ENCODE data around the gene KLF7. TPM values are rescaled to one million over a fixed set of nuclear protein-coding genes. Genes with fewer than 3 reads are reported as not detected.

The KLF7 gene
- total RNA-seq, 1 donor from 2014 or later, result 22.2 TPM

DNA sequence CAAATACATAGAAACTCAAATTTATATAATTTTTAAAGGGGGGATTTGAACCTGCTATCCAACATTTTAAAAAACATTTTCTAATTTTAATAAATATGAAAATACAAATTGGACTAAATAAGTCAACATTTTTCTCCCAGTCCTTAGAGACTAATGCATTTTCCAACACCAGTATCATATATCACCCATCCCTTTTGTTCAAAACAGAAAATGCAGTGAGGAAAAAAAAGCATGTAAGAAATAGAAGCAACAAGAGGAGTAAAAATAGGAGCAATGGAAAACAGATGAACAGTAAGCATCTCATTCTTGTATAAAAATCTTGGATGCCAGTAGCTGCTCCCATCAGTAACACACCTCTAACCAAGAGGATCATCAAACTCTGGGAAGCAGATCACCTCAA, 25.5 kb downstream of the KLF7 start:
- no peak overlapping the region for H3K4me3 ChIP-seq (ENCODE audit: low read depth, low read length)
- no peak for DNase-seq (ENCODE audit: low read depth)
- TF ChIP-seq, protein P1, sequence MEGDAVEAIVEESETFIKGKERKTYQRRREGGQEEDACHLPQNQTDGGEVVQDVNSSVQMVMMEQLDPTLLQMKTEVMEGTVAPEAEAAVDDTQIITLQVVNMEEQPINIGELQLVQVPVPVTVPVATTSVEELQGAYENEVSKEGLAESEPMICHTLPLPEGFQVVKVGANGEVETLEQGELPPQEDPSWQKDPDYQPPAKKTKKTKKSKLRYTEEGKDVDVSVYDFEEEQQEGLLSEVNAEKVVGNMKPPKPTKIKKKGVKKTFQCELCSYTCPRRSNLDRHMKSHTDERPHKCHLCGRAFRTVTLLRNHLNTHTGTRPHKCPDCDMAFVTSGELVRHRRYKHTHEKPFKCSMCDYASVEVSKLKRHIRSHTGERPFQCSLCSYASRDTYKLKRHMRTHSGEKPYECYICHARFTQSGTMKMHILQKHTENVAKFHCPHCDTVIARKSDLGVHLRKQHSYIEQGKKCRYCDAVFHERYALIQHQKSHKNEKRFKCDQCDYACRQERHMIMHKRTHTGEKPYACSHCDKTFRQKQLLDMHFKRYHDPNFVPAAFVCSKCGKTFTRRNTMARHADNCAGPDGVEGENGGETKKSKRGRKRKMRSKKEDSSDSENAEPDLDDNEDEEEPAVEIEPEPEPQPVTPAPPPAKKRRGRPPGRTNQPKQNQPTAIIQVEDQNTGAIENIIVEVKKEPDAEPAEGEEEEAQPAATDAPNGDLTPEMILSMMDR (conservative IDR thresholded peaks at IDR 0.05; ENCODE audit: low read depth, low read length), result no peak

DNA sequence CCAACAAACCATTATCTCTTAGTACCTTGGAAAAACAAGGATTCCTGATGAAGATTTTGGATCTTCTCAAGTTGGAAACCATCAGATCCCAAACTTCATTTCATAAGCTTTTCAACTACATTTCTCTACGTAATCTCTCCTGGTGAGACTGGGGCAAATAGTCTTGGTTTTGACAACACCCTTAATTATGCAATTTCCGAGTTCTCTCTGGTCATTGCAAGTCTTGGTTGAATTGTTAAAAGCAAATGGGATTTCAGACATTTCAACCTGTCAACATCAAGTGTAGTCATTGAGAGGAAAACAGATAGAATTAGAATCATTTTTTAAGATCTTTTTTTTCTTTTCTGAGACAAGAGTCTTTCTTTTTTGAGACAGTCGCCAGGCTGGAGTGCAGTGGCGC, 26.2 kb downstream of the KLF7 start:
- no peak for DNase-seq (ENCODE audit: low read depth)

DNA sequence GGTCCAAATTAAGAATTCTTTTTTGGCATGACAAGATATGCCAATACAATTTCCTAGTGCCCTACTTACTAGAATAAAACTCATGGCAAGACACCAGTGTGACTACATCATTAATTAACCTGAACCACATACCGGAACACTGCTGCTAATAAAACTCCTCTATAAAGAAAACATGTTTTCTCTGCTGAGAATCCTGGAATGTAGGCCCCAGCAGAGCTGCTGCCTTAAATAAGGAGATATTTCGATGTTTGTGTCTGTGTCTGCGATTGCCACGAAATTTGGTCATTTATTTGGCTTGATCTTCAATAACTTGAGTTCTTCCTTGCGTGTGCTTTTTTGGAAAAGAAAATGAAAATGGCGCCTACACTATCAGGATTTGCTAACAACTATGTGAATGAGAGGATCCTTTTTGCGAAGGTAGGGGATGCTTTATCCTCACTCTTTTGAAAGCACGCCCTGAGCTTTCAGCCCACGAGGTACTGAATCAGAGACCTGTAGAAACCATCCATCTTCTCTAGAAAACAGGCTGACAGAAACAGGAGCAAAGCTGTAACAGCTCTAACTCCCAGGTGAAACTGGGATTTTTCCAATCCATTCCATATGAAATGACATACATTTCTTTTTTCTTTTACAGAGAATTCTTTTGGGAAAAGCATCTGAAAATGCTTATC, 27.0 kb downstream of the KLF7 start:
- no peak for DNase-seq (ENCODE audit: low read depth)
- no peak overlapping the region for H3K4me3 ChIP-seq (ENCODE audit: low read depth, low read length)
- TF ChIP-seq, protein P1 (conservative IDR thresholded peaks at IDR 0.05; ENCODE audit: low read depth, low read length), result no peak

More for the DNA sequence above, 26.2 kb downstream of the KLF7 start:
- TF ChIP-seq, protein P1 (conservative IDR thresholded peaks at IDR 0.05; ENCODE audit: low read depth, low read length), result no peak
- H3K4me3 ChIP-seq (ENCODE audit: low read depth, low read length), result no peak overlapping the region

DNA sequence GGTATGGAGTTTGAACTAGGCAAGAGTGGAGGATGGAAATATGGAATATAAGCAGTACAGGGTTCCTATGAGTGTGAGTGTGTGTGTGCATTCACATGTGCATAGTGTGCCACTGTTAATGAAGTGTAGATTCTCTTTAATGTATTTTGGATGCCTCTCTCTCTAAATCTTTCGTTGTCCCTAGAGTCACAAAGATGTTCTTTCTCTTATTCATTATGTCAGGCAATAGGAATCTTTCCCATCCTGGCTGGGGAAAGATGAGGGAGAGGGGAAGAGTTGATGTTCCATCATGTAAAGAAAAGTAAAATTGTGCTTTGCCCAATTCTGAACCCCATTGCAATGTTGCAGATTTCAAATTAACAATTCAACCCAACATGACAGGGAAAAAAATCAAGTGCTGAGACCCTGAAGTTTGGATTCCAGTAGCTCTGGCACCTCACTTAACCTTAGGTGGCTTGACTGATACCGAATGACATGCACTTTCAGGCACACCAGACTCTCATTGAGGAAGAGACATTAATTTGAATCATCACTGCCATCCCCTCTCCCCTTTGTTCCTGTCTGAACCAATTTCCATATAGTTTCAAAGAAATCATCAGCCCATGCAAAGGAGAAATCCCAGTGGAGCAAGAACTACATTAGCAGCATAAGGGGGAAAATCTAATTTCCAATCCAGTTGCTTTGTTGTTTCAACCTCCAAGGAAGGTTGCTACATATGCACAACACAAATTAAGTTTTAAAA, 28.0 kb downstream of the KLF7 start:
- H3K4me3 ChIP-seq (ENCODE audit: low read depth, low read length), result no peak overlapping the region
- TF ChIP-seq, protein P1 (conservative IDR thresholded peaks at IDR 0.05; ENCODE audit: low read depth, low read length), result no peak
- no peak for DNase-seq (ENCODE audit: low read depth)

DNA sequence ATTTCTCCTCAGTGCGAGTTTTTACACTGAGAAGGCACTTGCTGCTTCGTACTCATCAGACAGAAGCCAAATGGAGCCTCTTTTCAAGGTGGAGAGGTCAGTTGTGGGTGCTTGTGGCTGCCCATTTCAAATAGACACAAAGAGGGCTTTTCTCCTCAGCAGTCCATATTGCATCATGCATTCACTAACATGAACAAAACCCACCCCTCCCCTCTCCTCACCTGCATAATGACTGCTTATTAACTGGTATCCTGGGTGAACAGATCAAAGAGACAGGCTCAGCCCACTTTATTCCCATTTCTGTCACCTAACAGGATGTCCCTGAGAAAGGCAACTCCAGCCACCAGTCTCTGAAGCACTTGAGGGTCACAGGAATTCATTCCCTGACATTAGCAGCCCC, 28.9 kb downstream of the KLF7 start:
- DNase-seq (ENCODE audit: low read depth), result no peak
- H3K4me3 ChIP-seq (ENCODE audit: low read depth, low read length), result no peak overlapping the region
- TF ChIP-seq, protein P1 (conservative IDR thresholded peaks at IDR 0.05; ENCODE audit: low read depth, low read length), result no peak

DNA sequence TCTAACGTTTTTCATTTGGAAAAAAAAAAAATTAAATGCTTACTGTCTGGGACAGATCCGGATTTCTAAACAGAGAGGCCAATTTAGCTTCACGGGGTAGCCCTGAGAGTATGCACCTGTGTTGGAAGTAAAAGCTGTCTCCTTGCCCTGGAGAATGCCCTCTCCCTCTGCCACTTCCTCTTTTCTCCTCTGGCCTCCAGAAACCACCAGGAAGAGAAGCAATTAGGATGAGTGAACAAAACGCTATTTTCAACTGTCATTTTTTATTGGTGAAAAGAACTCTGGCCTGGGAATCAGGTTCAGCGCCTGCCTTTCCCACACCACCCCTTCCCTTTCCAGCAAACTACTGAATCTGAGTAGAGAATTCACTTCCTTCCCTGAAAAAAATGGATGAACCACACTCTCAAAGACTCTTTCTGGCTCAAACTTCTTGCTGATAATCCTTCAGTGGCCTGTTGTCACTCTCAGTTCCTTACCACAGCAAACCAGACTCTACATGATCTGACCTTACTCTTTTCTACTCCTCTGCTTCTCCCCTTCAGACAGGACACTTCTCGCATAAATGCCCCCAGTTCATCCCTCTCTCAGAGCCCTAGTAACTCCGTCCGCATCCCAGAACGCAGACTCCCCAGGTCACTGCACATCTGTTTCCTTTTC, 29.8 kb downstream of the KLF7 start:
- no peak for DNase-seq (ENCODE audit: low read depth)
- TF ChIP-seq, protein P1 (conservative IDR thresholded peaks at IDR 0.05; ENCODE audit: low read depth, low read length), result no peak
- H3K4me3 ChIP-seq (ENCODE audit: low read depth, low read length), result no peak overlapping the region

Measured in epithelial cell of proximal tubule (primary cell).